GM23338 (cell line): Measurements from ENCODE around the gene CHSY1. TPM values are rescaled to one million over a fixed set of nuclear protein-coding genes. Genes with fewer than 3 reads are reported as not detected.

ENCODE experiments used
- EZH2 ChIP-seq: fragments of 200-600 bp; sonication (generic); IDR thresholded peaks from one replicate; pipeline ENCODE4 v1.8.0; 2017; ENCODE audit warnings: antibody characterized with exemption, mild to moderate bottlenecking, low read depth; ENCODE audit not compliant: unreplicated experiment
- ZNF114 ChIP-seq: fragments of 250-450 bp; sonication (Bioruptor Pico); IDR thresholded peaks from 2 replicates; pipeline ENCODE4 v1.5.0; 2020; ENCODE audit warnings: mild to moderate bottlenecking, moderate library complexity
- ZNF331 ChIP-seq: fragments of 250-450 bp; sonication (Bioruptor Pico); IDR thresholded peaks from 2 replicates; pipeline ENCODE4 v1.5.0; 2020; ENCODE audit warnings: low read depth, mild to moderate bottlenecking, moderate library complexity
- polyA plus RNA-seq: library from polyadenylated mRNA; unstranded; fragments of >200 nt; fragmentation: Nextera tagmentation; extraction: Ambion mirVana; gene quantifications from 2 replicates; pipeline ENCODE4 v1.2.1, GENCODE V29; 2016
- total RNA-seq: library from RNA; depleted of rRNA; stranded (reverse); fragments of >200 nt; shearing (Covaris generic); gene quantifications from 2 replicates; pipeline ENCODE4 v1.2.3, GENCODE V29; 2014
- TF ChIP-seq, protein P1 (sequence below): fragments of 250-450 bp; sonication (Bioruptor Pico); IDR thresholded peaks from 2 replicates; pipeline ENCODE4 v1.5.0; 2020; ENCODE audit warnings: mild to moderate bottlenecking, moderate library complexity
- TF ChIP-seq, protein P2 (sequence below), 2 experiments: fragments of 200-600 bp in 1 of 2; sonication (generic) in 1 of 2; conservative IDR thresholded peaks; 2 replicates each; pipeline versions ENCODE4 v1.5.1 to v1.6.1; 2016 to 2017; ENCODE audit warnings: antibody characterized with exemption in 2 of 2, low read depth in 2 of 2, mild to moderate bottlenecking in 2 of 2, moderate library complexity in 1 of 2
- TF ChIP-seq, protein P3 (sequence below): IDR thresholded peaks from one replicate; pipeline ENCODE4 v1.6.1; 2018; ENCODE audit warnings: antibody characterized with exemption; ENCODE audit not compliant: unreplicated experiment

Gene CHSY1
- total and polyA plus RNA-seq, 2 experiments from 2014 or later = 9.8 to 47.7 TPM

DNA sequence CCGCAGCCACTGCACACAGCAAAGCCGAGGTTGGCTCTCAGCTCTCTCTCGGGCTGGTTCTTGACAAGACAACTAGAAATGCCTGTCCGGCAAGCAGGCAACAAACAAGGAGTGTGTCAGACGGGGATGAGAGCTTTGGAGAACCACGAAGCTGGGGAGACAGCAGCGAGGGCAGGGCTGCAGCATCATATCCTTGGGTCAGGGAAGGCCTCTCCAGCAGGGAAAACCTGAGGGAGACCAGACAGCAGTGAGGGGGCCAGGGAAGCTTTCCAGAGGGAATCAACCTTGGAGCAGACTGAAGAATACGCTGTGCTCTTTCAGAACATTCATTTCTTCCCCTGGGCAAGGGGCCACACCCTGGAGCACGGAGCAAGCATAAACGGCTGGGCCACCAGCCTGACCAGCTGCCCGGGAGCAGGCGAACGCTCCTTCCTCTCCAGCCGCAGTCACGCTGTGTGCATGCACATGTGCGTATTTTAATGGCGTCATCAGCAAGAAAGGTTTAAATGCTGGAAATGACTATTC is 58.7 kb downstream of the CHSY1 start (continued):
- TF ChIP-seq, protein P1, sequence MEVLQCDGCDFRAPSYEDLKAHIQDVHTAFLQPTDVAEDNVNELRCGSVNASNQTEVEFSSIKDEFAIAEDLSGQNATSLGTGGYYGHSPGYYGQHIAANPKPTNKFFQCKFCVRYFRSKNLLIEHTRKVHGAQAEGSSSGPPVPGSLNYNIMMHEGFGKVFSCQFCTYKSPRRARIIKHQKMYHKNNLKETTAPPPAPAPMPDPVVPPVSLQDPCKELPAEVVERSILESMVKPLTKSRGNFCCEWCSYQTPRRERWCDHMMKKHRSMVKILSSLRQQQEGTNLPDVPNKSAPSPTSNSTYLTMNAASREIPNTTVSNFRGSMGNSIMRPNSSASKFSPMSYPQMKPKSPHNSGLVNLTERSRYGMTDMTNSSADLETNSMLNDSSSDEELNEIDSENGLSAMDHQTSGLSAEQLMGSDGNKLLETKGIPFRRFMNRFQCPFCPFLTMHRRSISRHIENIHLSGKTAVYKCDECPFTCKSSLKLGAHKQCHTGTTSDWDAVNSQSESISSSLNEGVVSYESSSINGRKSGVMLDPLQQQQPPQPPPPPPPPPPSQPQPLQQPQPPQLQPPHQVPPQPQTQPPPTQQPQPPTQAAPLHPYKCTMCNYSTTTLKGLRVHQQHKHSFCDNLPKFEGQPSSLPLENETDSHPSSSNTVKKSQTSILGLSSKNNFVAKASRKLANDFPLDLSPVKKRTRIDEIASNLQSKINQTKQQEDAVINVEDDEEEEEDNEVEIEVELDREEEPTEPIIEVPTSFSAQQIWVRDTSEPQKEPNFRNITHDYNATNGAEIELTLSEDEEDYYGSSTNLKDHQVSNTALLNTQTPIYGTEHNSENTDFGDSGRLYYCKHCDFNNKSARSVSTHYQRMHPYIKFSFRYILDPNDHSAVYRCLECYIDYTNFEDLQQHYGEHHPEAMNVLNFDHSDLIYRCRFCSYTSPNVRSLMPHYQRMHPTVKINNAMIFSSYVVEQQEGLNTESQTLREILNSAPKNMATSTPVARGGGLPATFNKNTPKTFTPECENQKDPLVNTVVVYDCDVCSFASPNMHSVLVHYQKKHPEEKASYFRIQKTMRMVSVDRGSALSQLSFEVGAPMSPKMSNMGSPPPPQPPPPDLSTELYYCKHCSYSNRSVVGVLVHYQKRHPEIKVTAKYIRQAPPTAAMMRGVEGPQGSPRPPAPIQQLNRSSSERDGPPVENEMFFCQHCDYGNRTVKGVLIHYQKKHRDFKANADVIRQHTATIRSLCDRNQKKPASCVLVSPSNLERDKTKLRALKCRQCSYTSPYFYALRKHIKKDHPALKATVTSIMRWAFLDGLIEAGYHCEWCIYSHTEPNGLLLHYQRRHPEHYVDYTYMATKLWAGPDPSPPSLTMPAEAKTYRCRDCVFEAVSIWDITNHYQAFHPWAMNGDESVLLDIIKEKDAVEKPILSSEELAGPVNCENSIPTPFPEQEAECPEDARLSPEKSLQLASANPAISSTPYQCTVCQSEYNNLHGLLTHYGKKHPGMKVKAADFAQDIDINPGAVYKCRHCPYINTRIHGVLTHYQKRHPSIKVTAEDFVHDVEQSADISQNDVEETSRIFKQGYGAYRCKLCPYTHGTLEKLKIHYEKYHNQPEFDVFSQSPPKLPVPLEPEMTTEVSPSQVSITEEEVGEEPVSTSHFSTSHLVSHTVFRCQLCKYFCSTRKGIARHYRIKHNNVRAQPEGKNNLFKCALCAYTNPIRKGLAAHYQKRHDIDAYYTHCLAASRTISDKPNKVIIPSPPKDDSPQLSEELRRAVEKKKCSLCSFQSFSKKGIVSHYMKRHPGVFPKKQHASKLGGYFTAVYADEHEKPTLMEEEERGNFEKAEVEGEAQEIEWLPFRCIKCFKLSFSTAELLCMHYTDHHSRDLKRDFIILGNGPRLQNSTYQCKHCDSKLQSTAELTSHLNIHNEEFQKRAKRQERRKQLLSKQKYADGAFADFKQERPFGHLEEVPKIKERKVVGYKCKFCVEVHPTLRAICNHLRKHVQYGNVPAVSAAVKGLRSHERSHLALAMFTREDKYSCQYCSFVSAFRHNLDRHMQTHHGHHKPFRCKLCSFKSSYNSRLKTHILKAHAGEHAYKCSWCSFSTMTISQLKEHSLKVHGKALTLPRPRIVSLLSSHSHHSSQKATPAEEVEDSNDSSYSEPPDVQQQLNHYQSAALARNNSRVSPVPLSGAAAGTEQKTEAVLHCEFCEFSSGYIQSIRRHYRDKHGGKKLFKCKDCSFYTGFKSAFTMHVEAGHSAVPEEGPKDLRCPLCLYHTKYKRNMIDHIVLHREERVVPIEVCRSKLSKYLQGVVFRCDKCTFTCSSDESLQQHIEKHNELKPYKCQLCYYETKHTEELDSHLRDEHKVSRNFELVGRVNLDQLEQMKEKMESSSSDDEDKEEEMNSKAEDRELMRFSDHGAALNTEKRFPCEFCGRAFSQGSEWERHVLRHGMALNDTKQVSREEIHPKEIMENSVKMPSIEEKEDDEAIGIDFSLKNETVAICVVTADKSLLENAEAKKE (CRISPR knock-in tag) = no peak
- TF ChIP-seq, protein P2, sequence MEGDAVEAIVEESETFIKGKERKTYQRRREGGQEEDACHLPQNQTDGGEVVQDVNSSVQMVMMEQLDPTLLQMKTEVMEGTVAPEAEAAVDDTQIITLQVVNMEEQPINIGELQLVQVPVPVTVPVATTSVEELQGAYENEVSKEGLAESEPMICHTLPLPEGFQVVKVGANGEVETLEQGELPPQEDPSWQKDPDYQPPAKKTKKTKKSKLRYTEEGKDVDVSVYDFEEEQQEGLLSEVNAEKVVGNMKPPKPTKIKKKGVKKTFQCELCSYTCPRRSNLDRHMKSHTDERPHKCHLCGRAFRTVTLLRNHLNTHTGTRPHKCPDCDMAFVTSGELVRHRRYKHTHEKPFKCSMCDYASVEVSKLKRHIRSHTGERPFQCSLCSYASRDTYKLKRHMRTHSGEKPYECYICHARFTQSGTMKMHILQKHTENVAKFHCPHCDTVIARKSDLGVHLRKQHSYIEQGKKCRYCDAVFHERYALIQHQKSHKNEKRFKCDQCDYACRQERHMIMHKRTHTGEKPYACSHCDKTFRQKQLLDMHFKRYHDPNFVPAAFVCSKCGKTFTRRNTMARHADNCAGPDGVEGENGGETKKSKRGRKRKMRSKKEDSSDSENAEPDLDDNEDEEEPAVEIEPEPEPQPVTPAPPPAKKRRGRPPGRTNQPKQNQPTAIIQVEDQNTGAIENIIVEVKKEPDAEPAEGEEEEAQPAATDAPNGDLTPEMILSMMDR (conservative IDR thresholded peaks at IDR 0.05; ENCODE audit: low read depth in 2 of 2) = no peak
- no peak for TF ChIP-seq ZNF331 (CRISPR knock-in tag)
- no peak for TF ChIP-seq EZH2
- TF ChIP-seq ZNF114 (CRISPR knock-in tag) = no peak
- TF ChIP-seq, protein P3, sequence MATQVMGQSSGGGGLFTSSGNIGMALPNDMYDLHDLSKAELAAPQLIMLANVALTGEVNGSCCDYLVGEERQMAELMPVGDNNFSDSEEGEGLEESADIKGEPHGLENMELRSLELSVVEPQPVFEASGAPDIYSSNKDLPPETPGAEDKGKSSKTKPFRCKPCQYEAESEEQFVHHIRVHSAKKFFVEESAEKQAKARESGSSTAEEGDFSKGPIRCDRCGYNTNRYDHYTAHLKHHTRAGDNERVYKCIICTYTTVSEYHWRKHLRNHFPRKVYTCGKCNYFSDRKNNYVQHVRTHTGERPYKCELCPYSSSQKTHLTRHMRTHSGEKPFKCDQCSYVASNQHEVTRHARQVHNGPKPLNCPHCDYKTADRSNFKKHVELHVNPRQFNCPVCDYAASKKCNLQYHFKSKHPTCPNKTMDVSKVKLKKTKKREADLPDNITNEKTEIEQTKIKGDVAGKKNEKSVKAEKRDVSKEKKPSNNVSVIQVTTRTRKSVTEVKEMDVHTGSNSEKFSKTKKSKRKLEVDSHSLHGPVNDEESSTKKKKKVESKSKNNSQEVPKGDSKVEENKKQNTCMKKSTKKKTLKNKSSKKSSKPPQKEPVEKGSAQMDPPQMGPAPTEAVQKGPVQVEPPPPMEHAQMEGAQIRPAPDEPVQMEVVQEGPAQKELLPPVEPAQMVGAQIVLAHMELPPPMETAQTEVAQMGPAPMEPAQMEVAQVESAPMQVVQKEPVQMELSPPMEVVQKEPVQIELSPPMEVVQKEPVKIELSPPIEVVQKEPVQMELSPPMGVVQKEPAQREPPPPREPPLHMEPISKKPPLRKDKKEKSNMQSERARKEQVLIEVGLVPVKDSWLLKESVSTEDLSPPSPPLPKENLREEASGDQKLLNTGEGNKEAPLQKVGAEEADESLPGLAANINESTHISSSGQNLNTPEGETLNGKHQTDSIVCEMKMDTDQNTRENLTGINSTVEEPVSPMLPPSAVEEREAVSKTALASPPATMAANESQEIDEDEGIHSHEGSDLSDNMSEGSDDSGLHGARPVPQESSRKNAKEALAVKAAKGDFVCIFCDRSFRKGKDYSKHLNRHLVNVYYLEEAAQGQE = no peak
